GM12878 (cell line): ENCODE results near the gene YPEL3. TPM values are rescaled to one million over a fixed set of nuclear protein-coding genes. Genes with fewer than 3 reads are reported as not detected.

Experiments used
- ATF7 ChIP-seq: fragments of 450-650 bp; IDR thresholded peaks from 2 replicates; pipeline ENCODE4 v1.6.1; 2016; ENCODE audit warnings: low read depth, mild to moderate bottlenecking
- BMI1 ChIP-seq: fragments of 450-650 bp; IDR thresholded peaks from 2 replicates; pipeline ENCODE4 v1.6.1; 2016; ENCODE audit warnings: mild to moderate bottlenecking, moderate library complexity, borderline replicate concordance
- CBX5 ChIP-seq: sonication (generic); IDR thresholded peaks from 2 replicates; pipeline ENCODE4 v1.6.1; 2016; ENCODE audit warnings: low read depth, moderate library complexity, mild to moderate bottlenecking, inconsistent platforms
- CREB1 ChIP-seq: IDR thresholded peaks from 2 replicates; pipeline ENCODE4 v1.6.1; 2012; ENCODE audit warnings: low read depth, mild to moderate bottlenecking, inconsistent platforms
- CUX1 ChIP-seq: IDR thresholded peaks from 2 replicates; pipeline ENCODE4 v1.6.1; 2012; ENCODE audit warnings: improper control_type of control experiment, low read depth, low read length; ENCODE audit not compliant: insufficient replicate concordance
- DPF2 ChIP-seq: fragments of 450-650 bp; IDR thresholded peaks from 2 replicates; pipeline ENCODE4 v1.6.1; 2017; ENCODE audit warnings: mild to moderate bottlenecking
- GABPA ChIP-seq: IDR thresholded peaks from 2 replicates; pipeline ENCODE4 v1.6.1; 2014; ENCODE audit warnings: antibody characterized with exemption, low read depth, mild to moderate bottlenecking, inconsistent platforms
- IKZF1 ChIP-seq: fragments of 450-650 bp; conservative IDR thresholded peaks from 2 replicates; pipeline ENCODE4 v1.6.1; 2017; ENCODE audit warnings: antibody characterized with exemption, mild to moderate bottlenecking
- KDM1A ChIP-seq: fragments of 200-600 bp; sonication (generic); IDR thresholded peaks from 2 replicates; pipeline ENCODE4 v1.6.1; 2016; ENCODE audit warnings: borderline replicate concordance
- LARP7 ChIP-seq: fragments of 450-650 bp; IDR thresholded peaks from 2 replicates; pipeline ENCODE4 v1.6.1; 2017; ENCODE audit warnings: mild to moderate bottlenecking
- MXI1 ChIP-seq: fragments of 150-350 bp; IDR thresholded peaks from 2 replicates; pipeline ENCODE4 v1.6.1; 2011; ENCODE audit warnings: low read depth, mild to moderate bottlenecking, inconsistent platforms, low read length, improper control_type of control experiment
- NKRF ChIP-seq: fragments of 450-650 bp; conservative IDR thresholded peaks from 2 replicates; pipeline ENCODE4 v1.6.1; 2017; ENCODE audit warnings: mild to moderate bottlenecking, moderate library complexity
- NRF1 ChIP-seq: conservative IDR thresholded peaks from 2 replicates; pipeline ENCODE4 v1.6.1; 2011; ENCODE audit warnings: mild to moderate bottlenecking, low read depth, low read length, improper control_type of control experiment
- RB1 ChIP-seq: fragments of 450-650 bp; formaldehyde crosslinking; IDR thresholded peaks from 2 replicates; pipeline ENCODE4 v1.6.1; 2017; ENCODE audit warnings: mild to moderate bottlenecking, borderline replicate concordance
- RFX5 ChIP-seq: IDR thresholded peaks from 2 replicates; pipeline ENCODE4 v1.6.1; 2011; ENCODE audit warnings: low read depth, low read length, improper control_type of control experiment
- SIN3A ChIP-seq: IDR thresholded peaks from 2 replicates; pipeline ENCODE4 v1.6.1; 2012; ENCODE audit warnings: low read depth, low read length, improper control_type of control experiment
- SP1 ChIP-seq: IDR thresholded peaks from one replicate; pipeline ENCODE4 v1.6.1; 2011; ENCODE audit warnings: low read depth, low read length
- TAF1 ChIP-seq: IDR thresholded peaks from 2 replicates; pipeline ENCODE4 v1.6.1; 2011; ENCODE audit warnings: mild to moderate bottlenecking, low read depth, low read length, borderline replicate concordance
- polyA plus RNA-seq, 11 experiments: library from polyadenylated mRNA; depleted of rRNA in 4 of 11; unstranded in 6 of 11; stranded (reverse) in 5 of 11; fragments of >200 nt; fragmentation: Nextera tagmentation in 4 of 11; fragmentation: Illumina TruSeq in 1 of 11; extraction: Ambion mirVana in 4 of 11; extraction: Trizol in 1 of 11; gene quantifications; 1 replicate in 1 of 11; 2 replicates in 10 of 11; pipeline versions ENCODE4 v1.2.1 to v1.2.3, GENCODE V29; 2011 to 2016; ENCODE audit warnings: inconsistent platforms in 2 of 11, missing spikeins in 2 of 11, low read depth in 1 of 11
- total RNA-seq, 4 experiments: library from RNA; depleted of rRNA in 3 of 4; stranded (reverse); fragments of >200 nt in 3 of 4; fragmentation: Illumina TruSeq in 1 of 4; extraction: Trizol in 1 of 4; gene quantifications; 2 replicates each; pipeline versions ENCODE4 v1.2.1 to v1.2.3, GENCODE V29; 2013 to 2021
- TF ChIP-seq, protein P1 (sequence below): fragments of 450-650 bp; IDR thresholded peaks from 2 replicates; pipeline ENCODE4 v1.6.1; 2018; ENCODE audit warnings: borderline replicate concordance, mild to moderate bottlenecking; ENCODE audit not compliant: partially characterized antibody
- TF ChIP-seq, protein P2 (sequence below): IDR thresholded peaks from 2 replicates; pipeline ENCODE4 v1.6.1; 2011; ENCODE audit warnings: low read depth, low read length, improper control_type of control experiment, borderline replicate concordance

The YPEL3 gene
- total and polyA plus RNA-seq, 10 of the 15 experiments (the other 5 are each of a cell fraction or from before 2014, with no cell fraction given) = 1.3 to 22.0 (median 12.1) TPM

- TF ChIP-seq NKRF = peak; percentile 95
- TF ChIP-seq DPF2 = peak; percentile 58; the same call in 1 of the 2 replicates
- TF ChIP-seq GABPA = no peak
- TF ChIP-seq SIN3A = peak; percentile 96
- peak; percentile 100 for TF ChIP-seq RB1
- peak; percentile 59 for TF ChIP-seq CREB1
- TF ChIP-seq BMI1 = peak; percentile 99
- no peak for TF ChIP-seq NRF1
- peak; percentile 80 for TF ChIP-seq IKZF1
- peak; percentile 47; the same call in 1 of the 2 replicates for TF ChIP-seq RFX5
- TF ChIP-seq CUX1 = no peak
- TF ChIP-seq LARP7 = peak; percentile 90
- TF ChIP-seq ATF7 = no peak
- TF ChIP-seq, protein P1, sequence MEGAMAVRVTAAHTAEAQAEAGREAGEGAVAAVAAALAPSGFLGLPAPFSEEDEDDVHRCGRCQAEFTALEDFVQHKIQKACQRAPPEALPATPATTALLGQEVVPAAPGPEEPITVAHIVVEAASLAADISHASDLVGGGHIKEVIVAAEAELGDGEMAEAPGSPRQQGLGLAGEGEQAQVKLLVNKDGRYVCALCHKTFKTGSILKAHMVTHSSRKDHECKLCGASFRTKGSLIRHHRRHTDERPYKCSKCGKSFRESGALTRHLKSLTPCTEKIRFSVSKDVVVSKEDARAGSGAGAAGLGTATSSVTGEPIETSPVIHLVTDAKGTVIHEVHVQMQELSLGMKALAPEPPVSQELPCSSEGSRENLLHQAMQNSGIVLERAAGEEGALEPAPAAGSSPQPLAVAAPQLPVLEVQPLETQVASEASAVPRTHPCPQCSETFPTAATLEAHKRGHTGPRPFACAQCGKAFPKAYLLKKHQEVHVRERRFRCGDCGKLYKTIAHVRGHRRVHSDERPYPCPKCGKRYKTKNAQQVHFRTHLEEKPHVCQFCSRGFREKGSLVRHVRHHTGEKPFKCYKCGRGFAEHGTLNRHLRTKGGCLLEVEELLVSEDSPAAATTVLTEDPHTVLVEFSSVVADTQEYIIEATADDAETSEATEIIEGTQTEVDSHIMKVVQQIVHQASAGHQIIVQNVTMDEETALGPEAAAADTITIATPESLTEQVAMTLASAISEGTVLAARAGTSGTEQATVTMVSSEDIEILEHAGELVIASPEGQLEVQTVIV = peak; percentile 43
- TF ChIP-seq TAF1 = 0 out of 2 replicates have a peak, but pooled peaks have one; percentile 2
- peak; percentile 92 for TF ChIP-seq MXI1
- no peak for TF ChIP-seq CBX5
- TF ChIP-seq, protein P2, sequence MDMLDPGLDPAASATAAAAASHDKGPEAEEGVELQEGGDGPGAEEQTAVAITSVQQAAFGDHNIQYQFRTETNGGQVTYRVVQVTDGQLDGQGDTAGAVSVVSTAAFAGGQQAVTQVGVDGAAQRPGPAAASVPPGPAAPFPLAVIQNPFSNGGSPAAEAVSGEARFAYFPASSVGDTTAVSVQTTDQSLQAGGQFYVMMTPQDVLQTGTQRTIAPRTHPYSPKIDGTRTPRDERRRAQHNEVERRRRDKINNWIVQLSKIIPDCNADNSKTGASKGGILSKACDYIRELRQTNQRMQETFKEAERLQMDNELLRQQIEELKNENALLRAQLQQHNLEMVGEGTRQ = no peak
- no peak for TF ChIP-seq KDM1A
- peak; percentile 77 for TF ChIP-seq SP1
These were observed 43.2 kb downstream of the YPEL3 start (continued) for GRCh38 chr16:30052671-30053372.
